HEK293T (cell line): ENCODE data around the gene DMXL1.

Experiments
- CTCF ChIA-PET: fragments of 350-600 bp; formaldehyde crosslinking; extraction: SDS; loops from one replicate; lab custom pipeline; 2021; ENCODE audit warnings: antibody characterized with exemption, inconsistent platforms; lab: Yijun Ruan, JAX
- POLR2A ChIA-PET: fragments of 350-600 bp; formaldehyde crosslinking; extraction: SDS; loops from one replicate; lab custom pipeline; 2020; ENCODE audit warnings: antibody characterized with exemption, inconsistent platforms; lab: Yijun Ruan, JAX
- DNase-seq: peaks from one replicate; pipeline ENCODE4 v3.0.0; 2012; ENCODE audit warnings: mixed read lengths; ENCODE audit errors: extremely low spot score
- ARNT ChIP-seq: fragments of 450-650 bp; IDR thresholded peaks from 2 replicates; pipeline ENCODE4 v1.6.1; 2017; ENCODE audit warnings: mild to moderate bottlenecking
- BHLHE40 ChIP-seq: fragments of 450-650 bp; IDR thresholded peaks from 2 replicates; pipeline ENCODE4 v1.6.1; 2016; ENCODE audit warnings: mild to moderate bottlenecking, moderate library complexity, borderline replicate concordance
- CTBP1 ChIP-seq: fragments of 450-650 bp; IDR thresholded peaks from 2 replicates; pipeline ENCODE4 v1.6.1; 2016; ENCODE audit warnings: borderline replicate concordance
- ELF4 ChIP-seq: fragments of 450-650 bp; IDR thresholded peaks from 2 replicates; pipeline ENCODE4 v1.6.1; 2017; ENCODE audit warnings: antibody characterized with exemption
- FOXA1 ChIP-seq: fragments of 450-650 bp; IDR thresholded peaks from 2 replicates; pipeline ENCODE4 v1.6.1; 2016; ENCODE audit warnings: mild to moderate bottlenecking
- FOXK2 ChIP-seq: fragments of 450-650 bp; IDR thresholded peaks from 2 replicates; pipeline ENCODE4 v1.6.1; 2016; ENCODE audit warnings: mild to moderate bottlenecking
- FOXM1 ChIP-seq: fragments of 450-650 bp; IDR thresholded peaks from 2 replicates; pipeline ENCODE4 v1.6.1; 2017; ENCODE audit warnings: mild to moderate bottlenecking, borderline replicate concordance
- HDGF ChIP-seq: fragments of 450-650 bp; IDR thresholded peaks from 2 replicates; pipeline ENCODE4 v1.6.1; 2017; ENCODE audit warnings: antibody characterized with exemption, borderline replicate concordance
- L3MBTL2 ChIP-seq: fragments of 450-650 bp; conservative IDR thresholded peaks from 2 replicates; pipeline ENCODE4 v1.6.1; 2016; ENCODE audit warnings: mild to moderate bottlenecking
- LEF1 ChIP-seq: fragments of 450-650 bp; IDR thresholded peaks from 2 replicates; pipeline ENCODE4 v1.6.1; 2017; ENCODE audit warnings: mild to moderate bottlenecking, borderline replicate concordance
- NFRKB ChIP-seq: fragments of 450-650 bp; IDR thresholded peaks from 2 replicates; pipeline ENCODE4 v1.6.1; 2016; ENCODE audit warnings: mild to moderate bottlenecking, moderate library complexity
- SP1 ChIP-seq: fragments of 450-650 bp; IDR thresholded peaks from 2 replicates; pipeline ENCODE4 v1.6.1; 2017
- SUZ12 ChIP-seq: fragments of 450-650 bp; IDR thresholded peaks from 2 replicates; pipeline ENCODE4 v1.6.1; 2016; ENCODE audit warnings: mild to moderate bottlenecking
- TARDBP ChIP-seq: fragments of 450-650 bp; IDR thresholded peaks from 2 replicates; pipeline ENCODE4 v1.6.1; 2016
- ZNF384 ChIP-seq: fragments of 450-650 bp; IDR thresholded peaks from 2 replicates; pipeline ENCODE4 v1.6.1; 2016
- TF ChIP-seq, protein P1 (sequence below): fragments of 450-650 bp; IDR thresholded peaks from 2 replicates; pipeline ENCODE4 v1.6.1; 2016

The DMXL1 gene

DNA sequence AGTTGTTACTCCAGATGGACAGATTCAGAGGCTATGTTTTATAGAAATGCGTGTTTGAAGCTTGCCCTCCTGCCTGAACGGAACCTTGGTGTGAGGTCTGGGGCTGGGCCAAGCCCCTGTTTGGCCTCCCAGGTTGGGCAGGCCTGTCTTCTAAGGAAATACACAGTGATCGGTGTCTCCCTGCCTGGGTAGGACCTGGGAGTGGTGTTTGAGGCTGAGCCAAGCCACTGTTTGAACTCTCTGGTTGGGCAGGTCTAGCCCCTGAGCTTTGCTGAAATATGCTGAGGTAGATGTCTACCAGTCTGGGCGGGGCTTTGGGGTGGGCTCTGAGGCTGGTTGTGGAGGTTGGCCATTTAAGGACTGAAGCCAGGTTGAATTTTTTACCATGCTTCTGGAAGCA lies 90.5 kb downstream of the DMXL1 start:
- no peak for TF ChIP-seq FOXM1
- TF ChIP-seq HDGF: no peak
- no peak for TF ChIP-seq BHLHE40
- TF ChIP-seq FOXK2: no peak
- no peak for TF ChIP-seq CTBP1
- TF ChIP-seq NFRKB: no peak
- TF ChIP-seq ELF4: no peak
- no peak for TF ChIP-seq TARDBP
- TF ChIP-seq, protein P1, sequence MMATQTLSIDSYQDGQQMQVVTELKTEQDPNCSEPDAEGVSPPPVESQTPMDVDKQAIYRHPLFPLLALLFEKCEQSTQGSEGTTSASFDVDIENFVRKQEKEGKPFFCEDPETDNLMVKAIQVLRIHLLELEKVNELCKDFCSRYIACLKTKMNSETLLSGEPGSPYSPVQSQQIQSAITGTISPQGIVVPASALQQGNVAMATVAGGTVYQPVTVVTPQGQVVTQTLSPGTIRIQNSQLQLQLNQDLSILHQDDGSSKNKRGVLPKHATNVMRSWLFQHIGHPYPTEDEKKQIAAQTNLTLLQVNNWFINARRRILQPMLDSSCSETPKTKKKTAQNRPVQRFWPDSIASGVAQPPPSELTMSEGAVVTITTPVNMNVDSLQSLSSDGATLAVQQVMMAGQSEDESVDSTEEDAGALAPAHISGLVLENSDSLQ: no peak
- no peak for TF ChIP-seq L3MBTL2
- TF ChIP-seq FOXA1: no peak
- no peak for TF ChIP-seq LEF1
- no peak for TF ChIP-seq SP1
- TF ChIP-seq ZNF384: no peak
- no peak for TF ChIP-seq ARNT
- no peak for TF ChIP-seq SUZ12
- POLR2A ChIA-PET: no interaction called here
- CTCF ChIA-PET: no interaction called here

DNA sequence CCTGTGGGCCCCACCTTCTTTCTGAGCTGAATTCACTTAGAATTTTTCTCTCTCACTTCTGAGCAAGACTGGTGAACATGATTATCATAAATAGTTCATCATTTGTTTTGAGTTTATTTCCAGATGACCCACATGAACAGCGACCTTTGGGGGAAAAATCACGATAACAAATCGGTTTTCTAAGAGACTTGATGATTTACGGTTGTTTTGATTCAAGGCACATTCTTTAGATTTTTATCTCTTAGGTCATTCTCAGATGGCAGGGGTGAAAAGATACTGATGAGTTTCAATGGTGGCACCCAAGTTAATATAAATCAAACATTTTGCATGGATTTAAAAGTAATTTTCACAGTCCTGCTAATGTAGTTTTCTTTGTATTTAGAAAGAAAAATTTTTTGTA lies 95.1 kb downstream of the DMXL1 start:
- DNase-seq: no peak
- ChIA-PET CTCF (no interaction called here), POLR2A (no interaction called here)
- TF ChIP-seq, protein P1: no peak
- TF ChIP-seq SUZ12: no peak
- no peak for TF ChIP-seq FOXA1
- TF ChIP-seq TARDBP: no peak
- TF ChIP-seq NFRKB: no peak
- TF ChIP-seq ZNF384: no peak
- TF ChIP-seq HDGF: no peak
- TF ChIP-seq ELF4: no peak
- TF ChIP-seq CTBP1: no peak
- no peak for TF ChIP-seq SP1
- no peak for TF ChIP-seq FOXK2
- TF ChIP-seq LEF1: no peak
- no peak for TF ChIP-seq L3MBTL2
- no peak for TF ChIP-seq BHLHE40
- no peak for TF ChIP-seq FOXM1
- TF ChIP-seq ARNT: no peak

More for the DNA sequence above, 90.5 kb downstream of the DMXL1 start:
- no peak for DNase-seq

DNA sequence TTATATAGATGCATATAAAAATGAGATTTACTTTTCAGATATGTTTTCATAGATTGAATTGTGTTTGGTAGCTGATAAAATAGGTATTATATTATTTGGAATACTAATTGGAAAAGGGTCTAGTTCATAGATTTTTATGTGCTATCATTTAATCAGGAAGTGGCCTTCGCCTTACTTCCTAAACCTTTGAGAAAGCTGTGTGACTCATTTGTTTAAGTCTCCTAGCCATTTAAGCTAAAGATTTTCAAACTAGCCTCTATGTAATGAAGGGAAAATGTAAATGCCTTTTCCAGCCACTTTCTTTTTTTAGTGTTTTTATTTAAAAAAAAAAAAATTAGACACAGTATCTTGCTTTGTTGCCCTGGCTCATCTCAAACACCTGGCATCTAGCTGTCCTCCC lies 97.5 kb downstream of the DMXL1 start:
- ChIA-PET POLR2A (no interaction called here), CTCF (no interaction called here)
- no peak for TF ChIP-seq LEF1
- no peak for TF ChIP-seq FOXK2
- TF ChIP-seq SUZ12: no peak
- no peak for TF ChIP-seq SP1
- TF ChIP-seq ARNT: no peak
- no peak for TF ChIP-seq FOXM1
- TF ChIP-seq ZNF384: no peak
- no peak for TF ChIP-seq HDGF
- TF ChIP-seq BHLHE40: no peak
- no peak for TF ChIP-seq L3MBTL2
- no peak for TF ChIP-seq CTBP1
- TF ChIP-seq, protein P1: no peak
- no peak for TF ChIP-seq NFRKB
- TF ChIP-seq ELF4: no peak
- no peak for TF ChIP-seq TARDBP
- no peak for TF ChIP-seq FOXA1
- no peak for DNase-seq

DNA sequence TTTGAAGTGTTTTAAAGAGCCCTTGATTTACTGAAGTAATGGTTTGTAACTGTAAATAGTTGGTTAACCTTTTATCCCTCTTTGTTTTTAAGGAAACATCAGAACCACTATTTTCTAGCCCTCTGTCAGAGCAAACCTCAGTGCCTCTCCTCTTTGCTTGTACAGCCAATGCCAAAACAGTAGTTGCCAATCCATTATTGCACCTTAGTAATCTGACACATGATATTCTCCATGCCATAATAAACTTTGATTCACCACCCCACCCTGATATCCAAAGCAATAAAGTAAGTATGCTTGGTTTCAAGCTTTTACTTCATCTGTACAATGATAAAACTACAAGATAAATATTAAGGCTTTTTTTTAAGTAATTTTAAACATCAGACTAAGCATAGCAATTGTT lies 100.8 kb downstream of the DMXL1 start:
- TF ChIP-seq LEF1 (no peak), ARNT (no peak), BHLHE40 (no peak), FOXA1 (no peak)
- ChIA-PET POLR2A (no interaction called here), CTCF (no interaction called here)
- no peak for DNase-seq

DNA sequence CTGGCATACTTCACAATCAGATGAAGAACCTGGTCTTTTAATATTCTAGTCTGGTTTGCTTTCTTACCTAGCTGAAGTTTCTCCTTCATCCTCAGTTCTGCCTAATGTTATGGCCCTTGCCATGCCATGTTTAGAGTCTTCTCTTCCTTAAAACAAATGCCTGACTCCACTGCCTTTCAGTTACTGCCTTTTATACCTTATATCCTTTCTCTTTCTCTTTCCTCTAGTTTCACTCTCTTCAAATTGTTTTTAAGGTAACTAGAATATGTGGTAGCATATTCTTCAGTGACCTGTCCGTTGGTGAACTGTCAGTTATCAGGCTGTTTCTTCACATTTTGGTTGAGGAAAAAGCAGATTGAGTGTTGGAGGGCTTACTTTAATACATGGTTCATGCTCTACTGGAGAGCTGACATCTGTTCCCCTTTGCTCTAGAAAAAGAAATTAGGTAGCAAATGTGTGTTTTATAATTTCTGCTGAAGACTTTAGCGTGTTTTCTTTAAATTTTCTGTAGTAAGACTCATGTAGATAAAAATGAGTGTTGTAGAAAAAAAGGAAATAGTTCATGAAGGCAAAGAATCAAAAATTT lies 103.8 kb downstream of the DMXL1 start:
- ChIA-PET CTCF (no interaction called here), POLR2A (no interaction called here)
- DNase-seq: no peak
- TF ChIP-seq FOXA1 (no peak), HDGF (no peak), ZNF384 (no peak), FOXK2 (no peak), CTBP1 (no peak)

DNA sequence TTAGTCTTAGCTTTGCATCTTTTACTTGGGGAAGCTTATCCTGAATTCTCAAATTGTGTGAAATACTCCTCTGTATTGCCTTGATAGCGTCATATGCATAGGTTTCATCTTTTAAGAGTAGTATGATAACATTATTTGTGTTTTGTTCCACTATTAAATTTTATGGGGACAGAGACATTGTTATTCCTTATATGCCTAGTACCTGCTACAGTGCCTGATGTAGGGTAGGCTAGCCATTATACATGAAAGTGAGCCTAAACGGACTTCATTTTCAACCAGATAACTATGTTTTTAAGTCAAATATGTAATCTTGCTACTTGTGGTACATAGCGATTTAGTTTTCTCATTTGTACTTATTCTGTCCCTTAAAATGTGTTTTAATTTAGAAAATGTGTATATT lies 105.9 kb downstream of the DMXL1 start:
- ChIA-PET POLR2A (no interaction called here), CTCF (no interaction called here)
- no peak for TF ChIP-seq SP1
- TF ChIP-seq LEF1: no peak
- TF ChIP-seq, protein P1: no peak
- TF ChIP-seq BHLHE40: no peak
- no peak for TF ChIP-seq ZNF384
- no peak for TF ChIP-seq ELF4
- TF ChIP-seq FOXK2: no peak
- no peak for DNase-seq
